COR-L47 (cell line): ENCODE data around the gene LRRC14B.

Source experiments
- DNase-seq: peaks from one replicate; lab custom pipeline; 2025; lab: John Stamatoyannopoulos, UW

LRRC14B gene

DNA sequence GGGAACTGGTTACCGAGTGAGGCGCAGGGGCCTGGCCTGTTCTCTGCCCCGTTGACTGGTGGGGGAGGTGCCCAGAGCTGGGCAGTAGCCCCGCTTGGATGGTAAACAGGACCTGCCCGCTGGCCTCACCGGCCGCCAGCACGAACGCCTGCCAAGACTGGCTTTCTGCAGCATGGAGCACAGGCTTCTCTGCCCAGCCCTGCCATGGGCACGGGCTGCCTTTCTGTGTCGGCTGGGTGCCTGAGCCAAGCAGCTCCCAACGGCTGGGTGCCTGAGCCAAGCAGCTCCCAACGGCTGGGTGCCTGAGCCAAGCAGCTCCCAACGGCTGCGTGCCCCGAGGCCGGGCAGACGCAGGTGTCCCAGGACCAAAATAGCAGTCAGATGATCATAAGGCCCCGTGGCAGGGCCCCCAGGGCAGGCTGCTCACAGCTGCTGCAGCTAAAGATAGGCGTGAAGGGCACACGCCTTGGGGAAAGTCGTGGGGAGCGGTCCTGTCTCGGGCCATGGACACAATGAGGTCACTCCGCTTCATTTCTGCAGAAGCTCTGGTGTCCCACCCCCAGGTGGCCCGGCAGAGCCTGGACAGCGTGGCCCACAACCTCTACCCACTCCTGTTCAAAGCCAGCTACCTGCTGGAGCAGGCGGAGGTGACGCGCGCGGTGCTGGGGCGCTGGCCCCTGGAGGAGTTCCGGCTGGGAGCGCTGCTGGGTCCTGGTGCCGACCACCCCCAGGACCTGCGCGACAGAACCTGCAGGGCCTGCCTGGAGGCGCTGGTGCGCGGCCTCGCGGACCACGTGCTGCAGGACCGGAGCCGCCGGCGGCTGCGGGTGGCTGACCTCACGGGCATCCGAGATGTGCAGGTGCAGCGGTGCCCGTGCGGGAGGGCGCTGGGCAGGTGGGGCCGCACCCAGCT lies at the start of gene LRRC14B:
Gene LRRC14B (plus strand): TSS at position 460 of the 913 bp plus-strand sequence. CDS start 44 bp downstream, at position 504.
- no peak for DNase-seq

DNA sequence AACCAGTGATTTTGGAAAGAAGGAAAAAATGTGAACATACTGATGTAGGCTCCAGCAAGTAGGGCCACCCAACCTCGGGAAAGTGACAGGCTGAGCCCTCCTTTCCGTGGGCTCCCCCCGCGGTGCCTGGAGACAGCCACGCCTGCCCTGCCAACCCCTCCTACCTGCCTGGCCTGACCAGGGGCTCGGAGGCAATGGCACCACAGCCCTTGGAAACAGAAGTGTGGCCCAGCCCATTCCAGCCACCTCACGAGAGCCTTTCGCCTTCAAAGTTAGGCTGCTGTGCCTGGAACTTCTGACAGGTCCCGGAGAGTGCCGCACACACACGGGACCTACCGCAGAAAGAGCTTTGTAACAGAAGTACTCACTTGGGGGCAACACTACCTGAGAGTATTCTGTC lies 49.5 kb upstream of the LRRC14B start:
- no peak for DNase-seq

DNA sequence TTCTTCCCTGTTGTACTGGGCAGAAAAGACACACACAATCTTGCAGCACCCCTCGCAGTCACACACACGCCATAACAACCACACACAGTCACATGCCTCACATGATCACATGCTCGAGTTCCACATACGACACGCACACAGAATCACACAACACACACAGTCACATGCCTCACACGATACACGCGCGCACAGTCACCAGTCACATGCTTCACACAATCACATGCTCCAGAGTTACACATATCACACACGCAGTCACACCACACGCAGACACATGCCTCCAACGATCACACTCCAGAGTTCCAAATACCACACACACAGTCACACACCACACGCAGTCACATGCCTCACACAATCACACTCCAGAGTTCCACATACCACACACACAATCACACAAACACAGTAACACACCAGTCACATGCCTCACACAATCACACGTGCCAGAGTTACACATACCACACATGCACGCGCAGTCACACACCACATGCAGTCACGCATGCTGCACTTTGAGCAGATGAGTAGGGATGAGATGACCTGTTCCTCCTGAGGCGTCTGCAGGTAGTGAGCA lies 49.0 kb upstream of the LRRC14B start:
- DNase-seq = no peak

DNA sequence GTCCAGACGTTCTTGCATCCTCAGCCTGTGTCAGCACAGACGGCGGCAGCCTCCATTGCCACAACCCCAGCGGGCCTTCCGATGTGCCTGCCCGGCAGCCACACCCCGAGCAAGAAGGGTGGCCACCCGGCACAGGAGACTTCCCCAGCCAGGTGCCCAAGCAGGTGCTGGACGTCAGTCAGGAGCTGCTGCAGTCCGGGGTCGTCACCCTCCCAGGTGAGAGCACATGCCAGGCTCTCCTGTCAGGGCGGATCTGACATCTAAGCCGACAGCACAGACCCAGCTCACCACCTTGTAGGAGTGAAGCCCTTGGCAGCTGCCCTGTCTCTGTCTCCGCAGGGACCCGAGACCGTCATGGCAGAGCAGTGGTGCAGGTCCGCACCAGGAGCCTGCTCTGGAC lies 48.3 kb upstream of the LRRC14B start:
- DNase-seq = no peak

DNA sequence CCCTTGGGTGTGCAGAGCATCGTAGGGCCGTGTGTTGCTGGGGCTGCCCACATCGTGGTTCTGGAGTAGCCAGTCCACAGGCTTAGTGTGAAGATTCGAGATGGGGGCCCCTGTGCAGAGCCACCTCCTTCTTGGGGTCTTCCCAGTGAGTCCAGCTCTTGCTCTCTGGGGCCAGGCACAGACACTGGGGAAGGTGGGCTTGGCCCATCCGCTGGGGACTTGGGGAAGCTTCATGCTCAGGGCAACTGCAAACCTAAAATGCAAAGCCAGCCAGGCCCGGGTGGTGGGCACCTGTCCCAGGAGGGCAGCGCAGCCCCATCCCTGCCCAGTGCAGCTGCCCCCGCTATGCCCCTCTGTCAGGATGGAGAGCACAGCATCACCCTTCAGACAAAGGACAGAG lies 46.4 kb upstream of the LRRC14B start:
- no peak for DNase-seq

DNA sequence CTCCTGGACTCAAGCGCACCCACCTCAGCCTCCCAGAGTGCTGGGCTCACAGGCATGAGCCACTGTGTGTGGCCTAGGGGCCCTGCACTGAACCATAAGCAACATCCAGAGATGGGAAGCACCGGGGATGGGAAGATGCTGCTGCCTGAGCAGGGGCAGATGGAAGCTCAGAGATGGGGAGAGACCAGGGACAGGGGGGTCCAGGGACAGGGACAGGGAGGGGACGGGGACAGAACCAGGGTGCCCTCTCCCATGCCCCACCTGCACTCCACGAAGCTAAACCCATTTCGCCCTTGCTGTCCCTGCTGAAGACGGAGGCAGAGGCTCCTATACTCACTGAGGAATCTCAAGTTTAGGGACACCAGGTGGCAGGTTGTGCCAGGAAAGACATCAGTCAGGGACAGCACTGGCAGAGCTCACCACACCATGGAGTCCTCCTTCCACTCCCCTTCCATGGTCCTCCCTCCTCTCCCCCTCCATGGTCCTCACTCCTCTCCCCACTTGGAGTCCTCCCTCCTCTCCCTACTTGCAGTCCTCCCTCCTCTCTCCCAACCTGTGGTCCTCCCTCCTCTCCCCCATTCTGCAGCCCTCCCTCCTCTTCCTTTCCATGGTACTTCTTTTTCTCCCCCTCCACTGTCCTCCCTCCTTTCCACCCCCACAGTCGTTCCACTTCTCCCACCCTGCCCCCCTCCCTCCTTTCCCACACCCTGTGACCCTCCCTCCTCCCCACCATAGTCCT lies 45.5 kb upstream of the LRRC14B start:
- no peak for DNase-seq

DNA sequence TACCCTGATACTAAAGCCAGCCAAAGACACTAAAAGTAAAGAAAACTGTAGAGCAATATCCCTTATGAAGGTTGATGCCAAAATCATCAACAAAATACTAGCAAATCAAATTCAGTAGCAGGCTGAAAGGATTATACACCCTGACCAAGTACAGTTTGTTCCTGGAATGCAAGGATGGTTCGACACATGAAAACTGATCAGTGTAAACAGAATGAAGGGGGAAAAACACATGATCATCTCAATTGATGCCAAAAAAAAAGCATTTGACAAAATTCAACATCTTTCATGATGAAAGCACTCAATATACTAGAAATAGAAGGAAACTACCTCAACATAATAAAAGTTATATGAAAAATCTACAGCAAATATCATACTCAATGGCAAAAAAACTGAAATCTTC lies 43.5 kb upstream of the LRRC14B start:
- DNase-seq = no peak

DNA sequence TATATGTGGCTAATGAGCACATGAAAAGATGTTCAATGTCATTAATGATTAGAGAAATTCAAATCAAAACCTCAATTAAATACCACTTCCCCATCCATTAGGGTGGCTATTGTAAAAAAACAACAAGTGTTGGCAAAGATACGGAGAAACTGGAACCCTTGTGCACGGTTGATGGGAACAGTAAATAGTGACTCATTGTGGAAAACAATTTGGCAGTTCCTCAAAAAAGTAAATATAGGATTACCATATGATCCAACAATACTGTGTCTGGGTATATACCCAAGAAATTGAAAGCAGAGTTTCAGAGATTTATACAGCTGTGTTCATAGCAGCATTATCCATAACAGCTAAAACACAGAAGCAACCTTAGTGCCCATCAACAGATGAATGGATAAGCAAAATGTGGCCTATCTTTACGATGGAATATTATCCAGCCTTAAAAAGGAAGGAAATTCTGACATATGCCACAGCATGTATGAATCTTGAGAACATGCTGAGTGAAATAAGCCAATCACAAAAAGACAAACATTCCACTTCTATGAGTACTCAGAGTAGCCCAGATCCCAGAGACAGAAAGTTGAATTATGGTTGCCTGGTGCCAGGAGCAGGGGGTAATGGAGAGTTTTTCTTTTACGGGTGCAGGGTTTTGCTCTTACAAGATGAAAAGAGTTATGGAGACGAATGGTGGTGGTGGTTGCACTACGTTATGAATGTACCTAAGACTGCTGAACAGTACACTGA lies 41.4 kb upstream of the LRRC14B start:
- no peak for DNase-seq

DNA sequence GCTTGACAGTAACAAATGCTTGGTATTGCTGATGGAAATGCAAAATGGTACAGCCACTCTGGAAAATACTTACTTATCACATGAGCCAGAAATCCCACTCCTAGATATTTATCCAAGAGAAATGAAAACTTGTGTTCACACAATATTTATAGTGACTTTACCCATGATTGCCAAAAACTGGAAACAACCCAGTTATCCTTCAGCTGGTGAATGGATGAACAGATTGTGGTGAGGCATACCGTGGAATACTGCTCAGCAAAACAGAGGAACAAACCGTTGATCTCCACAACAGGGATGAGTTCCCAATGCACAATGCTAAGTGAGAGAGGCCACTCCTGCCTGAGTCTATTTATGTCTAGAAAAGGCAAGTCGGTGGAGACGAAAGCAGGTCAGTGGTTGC lies 40.5 kb upstream of the LRRC14B start:
- DNase-seq = no peak

DNA sequence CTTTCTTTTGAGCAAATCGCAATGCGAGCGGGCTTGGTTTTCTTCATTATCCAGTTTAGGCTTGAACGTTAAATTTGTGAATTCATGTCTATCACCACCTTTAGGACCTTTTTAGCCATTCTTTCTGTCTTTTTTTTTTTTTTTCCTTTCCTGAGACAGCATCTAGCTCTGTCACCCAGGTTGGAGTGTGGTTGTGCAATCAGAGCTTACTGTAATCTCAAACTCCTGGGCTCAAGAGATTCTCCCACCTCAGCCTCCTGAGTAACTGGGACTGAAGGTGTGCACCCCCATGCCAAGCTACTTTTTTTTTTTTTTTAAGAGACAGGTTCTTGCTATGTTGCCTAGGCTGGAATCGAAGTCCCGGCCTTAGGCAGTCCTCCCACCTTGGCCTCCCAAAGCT lies 39.2 kb upstream of the LRRC14B start:
- DNase-seq = no peak

DNA sequence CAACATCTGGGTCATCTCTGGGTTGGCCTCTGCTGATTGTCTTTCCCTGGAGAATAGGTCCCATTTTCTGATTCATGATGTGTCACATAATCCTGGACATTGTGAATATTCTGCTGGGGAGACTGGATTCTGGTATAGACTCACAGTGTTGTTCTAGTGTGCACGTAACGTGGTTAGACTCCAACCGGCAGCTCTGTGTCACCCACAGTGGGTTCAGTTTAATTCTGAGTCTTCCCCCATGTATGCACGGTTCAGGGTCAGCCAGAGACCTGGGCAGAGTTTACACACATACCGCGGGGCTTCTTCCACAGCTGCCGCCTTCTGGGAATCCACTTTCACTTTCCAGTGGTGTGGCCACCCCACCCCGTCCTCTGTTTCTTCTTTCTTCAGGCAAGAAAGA lies 38.0 kb upstream of the LRRC14B start:
- no peak for DNase-seq

DNA sequence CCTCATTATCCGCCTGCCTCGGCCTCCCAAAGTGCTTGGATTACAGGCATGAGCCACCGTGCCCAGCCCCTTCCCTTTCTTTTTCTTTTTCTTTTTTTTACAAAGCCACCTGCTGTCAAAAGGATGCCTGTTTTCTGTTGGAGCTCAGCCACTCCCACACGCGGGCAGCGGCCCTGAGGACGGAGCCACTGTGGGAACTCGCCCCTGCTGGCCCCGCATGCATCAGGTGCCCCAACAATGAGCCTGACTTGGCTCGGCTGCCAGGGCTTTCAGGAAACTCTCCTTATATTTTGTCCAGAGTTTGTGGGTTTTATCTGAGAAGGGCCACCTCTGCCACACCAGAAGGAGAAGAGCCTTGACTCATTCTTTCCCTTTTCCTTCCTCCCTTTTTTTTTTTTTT lies 37.1 kb upstream of the LRRC14B start:
- no peak for DNase-seq

DNA sequence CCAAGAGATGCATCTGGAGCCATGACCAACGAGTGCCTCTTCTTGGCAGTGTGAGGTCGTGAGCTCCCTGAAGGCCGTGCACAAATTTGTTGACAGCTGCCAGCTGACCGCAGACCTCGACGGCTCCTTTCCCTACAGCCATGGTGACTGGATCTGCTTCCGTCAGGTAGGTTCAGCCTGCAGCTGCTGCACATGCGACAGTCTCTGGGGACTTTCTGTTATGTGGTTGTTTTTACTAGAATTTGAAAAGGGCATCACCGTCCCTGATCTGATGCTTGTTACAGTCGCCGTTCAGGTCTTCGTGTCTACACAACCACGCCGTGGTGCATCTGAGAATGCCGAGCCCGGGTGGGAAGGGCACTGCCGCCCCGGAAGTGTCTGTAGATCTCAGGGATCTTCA lies 36.5 kb upstream of the LRRC14B start:
- DNase-seq = no peak

DNA sequence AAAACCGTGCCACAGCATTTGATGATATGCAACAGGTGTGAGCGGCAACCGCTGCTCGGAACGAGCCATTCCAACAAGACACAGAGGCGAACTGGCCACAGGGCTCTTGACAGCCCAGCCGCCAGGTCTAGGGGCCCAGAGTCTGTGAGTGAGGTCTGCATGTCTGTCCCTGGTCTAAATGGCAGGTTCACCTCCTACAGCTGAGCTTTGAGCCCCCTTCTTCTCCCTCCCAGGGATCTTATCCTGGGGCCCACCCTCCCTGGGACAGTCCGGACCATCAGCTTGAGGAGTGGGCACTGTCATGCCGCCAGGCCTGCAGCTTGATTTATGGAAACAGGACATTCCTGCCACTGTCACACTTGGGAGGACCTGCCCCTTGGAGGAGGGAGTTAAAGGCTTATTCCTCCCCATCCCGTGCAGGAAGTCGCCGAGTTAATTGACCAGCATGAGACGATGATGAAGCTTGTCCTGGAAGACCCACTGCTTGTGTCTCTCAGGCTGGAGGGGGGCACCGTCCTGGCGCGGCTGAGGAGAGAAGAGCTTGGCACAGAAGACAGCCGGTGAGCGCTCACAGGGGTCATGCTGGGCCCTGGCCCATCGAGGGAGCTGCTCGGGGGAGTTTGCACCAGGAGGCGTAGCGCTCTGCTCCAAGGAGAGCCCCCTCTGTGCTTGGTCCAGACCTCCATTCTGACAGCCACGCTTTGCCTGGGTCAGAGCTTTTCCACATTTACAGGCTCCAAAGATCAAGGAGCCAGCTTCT lies 35.5 kb upstream of the LRRC14B start:
- no peak for DNase-seq

DNA sequence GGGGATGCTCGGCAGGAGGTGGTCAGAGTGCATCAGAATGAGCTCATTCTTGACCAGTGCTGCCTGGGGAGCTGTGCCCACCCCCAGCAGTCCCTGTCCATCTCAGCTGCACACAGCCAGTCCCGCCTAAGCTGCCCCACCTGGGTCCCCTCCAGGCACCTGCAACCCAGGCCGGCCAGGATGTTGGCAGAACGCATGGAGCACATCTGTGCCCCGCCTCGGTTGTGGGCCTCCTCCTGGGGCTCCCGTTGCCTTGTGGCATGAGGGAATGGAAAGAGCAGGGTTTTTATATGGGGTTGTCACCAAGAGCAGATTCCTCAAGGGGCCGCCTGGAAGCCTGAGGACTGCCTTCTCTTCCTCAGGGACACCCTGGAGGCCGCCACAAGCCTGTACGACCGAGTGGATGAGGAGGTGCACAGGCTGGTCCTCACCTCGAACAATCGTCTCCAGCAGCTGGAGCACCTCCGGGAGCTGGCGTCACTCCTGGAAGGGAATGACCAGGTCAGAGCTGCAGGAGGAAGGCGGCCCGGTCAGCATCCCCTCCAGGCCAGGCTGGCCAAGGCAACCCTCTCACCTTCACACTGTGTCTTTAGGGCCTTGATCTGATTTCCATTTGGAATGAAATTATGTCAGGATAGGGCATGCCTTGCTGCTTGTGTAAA lies 34.8 kb upstream of the LRRC14B start:
- DNase-seq = no peak

DNA sequence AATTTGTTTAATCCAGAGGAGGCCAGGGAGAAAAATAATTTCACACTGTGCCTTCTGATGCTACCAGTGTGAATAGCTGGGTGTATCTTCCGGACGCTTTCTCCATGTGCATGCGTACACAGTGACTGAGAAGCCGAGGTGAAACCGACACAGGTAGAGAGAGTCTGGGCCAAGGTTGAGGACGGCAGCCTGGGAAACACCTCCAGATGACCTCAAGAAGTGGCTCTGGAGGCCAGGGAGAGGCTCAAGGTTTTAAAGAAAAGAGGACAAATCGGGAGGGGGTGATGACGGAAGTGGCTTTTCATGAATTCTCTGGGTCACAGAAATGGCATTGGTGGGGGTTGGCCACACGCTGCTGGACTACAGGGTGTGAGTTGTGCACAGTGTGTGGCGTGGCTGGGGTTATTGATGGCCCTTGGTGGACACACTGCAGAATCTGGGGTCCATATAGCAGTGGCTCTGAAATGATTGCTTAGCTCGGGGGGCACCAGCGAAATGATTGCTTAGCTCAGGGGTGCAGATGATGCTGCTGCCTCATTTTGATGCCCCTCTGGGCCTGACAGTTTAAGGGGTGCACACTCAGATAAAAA lies 34.1 kb upstream of the LRRC14B start:
- no peak for DNase-seq

DNA sequence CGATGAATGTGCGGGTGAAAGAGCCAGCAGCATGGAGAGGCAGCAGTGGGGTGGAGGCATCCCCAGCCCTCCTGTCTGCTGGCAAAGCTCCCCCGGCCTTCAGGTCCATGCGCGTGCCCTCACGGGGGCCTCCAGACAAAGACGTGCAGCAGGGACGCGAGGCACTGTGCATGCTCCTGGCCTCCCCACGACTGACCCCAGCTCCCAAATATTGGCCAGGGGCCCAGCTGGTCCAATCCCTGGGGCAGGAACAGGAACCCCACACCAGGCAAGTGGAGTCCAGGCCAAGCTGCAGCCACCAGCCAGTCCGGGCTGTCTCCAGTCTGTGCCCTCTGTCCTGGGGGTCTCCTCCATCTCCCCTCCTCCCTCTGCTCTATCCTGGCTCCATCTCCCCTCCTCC lies 33.5 kb upstream of the LRRC14B start:
- DNase-seq = no peak

DNA sequence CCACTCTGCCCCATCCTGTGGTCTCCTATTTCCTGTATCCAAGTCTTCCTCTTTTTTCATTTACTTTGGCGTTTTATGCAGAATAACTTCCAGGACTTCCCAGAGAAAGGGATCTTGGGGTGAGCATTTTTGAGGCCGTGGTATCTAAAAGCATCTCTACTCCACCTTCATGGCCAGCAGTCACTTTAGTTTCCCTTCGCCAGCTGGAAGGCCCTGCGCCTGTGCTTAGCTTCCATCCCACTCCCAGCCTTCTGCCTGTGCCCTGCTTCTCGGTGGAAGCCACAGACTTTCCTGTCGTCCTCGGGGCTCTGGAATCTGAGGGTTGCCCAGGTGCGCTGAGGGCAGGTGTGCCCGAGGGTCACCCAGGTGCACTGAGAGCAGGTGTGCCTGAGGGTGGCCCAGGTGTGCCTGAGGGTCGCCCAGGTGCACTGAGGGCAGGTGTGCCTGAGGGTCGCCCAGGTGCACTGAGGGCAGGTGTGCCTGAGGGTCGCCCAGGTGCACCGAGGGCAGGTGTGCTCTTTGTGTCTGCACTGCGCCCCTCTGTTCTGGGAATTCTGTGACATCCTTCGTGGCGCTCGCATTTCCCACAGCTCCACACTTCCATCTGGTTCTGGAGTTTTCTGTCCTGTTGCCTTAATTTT lies 32.4 kb upstream of the LRRC14B start:
- DNase-seq = no peak

DNA sequence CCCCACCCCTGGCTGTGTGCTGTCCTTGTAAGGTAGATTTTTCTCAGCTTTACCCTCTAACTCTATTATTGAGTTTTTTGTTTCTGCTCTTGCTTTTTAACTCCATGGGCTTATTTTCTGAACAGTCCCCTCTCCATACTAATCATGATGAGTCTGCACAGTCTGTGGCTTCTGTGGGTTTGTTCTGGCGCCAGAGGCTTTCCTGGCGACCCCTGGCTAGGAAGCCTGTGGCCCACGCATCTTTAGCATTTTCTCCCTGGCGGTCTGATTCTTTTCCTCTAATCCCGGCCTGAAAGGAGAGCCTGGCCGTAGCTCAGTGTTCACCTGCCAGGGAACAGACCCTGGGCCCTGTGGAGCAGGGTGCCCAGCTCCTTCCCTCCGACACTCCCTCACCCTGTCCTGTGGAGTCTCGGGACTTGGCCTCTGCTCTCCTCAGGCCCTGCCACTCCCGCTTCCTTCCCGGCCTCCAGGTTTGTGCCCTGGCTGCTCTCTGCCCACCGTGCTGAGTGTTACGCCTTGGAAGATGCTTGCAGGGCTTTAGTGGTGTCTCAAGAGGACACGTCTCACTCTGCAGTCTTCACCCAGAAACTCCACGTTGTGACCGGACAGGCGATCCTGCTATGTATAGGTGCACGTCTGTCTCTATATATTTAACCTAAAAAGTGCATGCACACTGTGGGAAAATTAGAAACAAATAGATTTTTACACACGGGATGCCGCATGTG lies 31.7 kb upstream of the LRRC14B start:
- DNase-seq = no peak

DNA sequence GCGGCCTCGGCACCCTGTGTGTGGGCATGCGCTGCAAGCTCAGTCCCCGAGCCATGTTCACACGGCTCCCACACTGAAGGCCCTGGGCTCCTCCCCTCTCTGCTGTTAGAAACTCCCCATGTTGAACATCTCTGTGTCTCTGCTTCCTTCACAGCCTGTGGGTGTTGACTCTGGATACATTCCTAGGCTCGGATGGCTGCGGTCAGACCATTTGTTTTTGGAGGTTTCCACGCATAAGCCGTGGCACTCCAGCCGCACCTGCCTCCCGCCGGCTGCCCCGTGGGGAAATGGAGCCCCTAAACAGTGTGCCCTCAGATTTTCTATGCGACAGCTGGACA lies 31.2 kb upstream of the LRRC14B start:
- DNase-seq = no peak
